IPS-18c (cell line): ENCODE data around the gene KIF26B.

ENCODE experiments used
- H3K4me3 ChIP-seq: 2 replicates; pipeline ENCODE4 v1.7.0; 2013; ENCODE audit warnings: low read depth, mild to moderate bottlenecking, low read length, moderate library complexity; ENCODE audit not compliant: insufficient read depth
- H3K9me3 ChIP-seq: one replicate; pipeline ENCODE4 v1.6.1; 2013; ENCODE audit warnings: mild to moderate bottlenecking, low read length, moderate library complexity; ENCODE audit not compliant: control insufficient read depth, insufficient read depth

KIF26B gene

DNA sequence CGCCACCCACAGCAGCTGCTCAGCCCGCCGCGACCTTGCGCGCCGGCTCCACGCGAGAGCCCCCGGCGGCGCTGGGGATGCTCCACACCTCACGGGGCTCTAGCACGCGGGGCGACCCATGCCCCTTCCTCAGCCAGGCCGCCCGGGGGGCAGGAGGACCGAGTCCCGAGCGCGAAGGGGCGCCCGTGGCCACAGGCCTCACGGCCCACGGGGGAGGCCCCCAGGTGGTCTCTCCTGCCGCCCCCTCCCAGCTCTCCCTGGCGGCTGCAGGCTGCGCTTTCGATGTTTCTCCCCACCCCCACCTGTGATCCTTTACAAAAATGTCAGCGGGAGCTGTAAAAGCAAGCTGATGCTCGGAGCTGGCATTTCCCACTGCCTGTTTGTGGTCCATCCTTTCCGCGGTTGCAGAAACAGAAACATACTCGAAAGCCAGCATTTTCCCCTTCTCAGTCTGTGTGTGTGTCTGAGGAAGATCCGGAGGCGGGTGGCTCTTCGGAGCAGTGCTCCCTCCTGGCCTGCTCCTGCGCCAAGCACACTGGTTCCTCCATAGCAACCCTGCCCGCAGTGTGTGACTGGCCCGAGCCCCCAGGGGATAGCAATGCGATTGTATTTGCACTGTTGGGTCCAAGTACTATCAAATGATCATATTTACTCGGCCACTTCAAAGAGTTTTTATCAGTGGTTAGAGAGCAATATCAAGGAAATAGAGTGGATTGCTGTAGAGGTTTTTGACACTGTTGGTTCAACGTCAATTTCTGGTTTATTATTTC lies 2.1 kb downstream of the KIF26B start:
- H3K4me3 ChIP-seq, result peak overlapping the region; percentile 73
- no peaks in the 10 kb centered on the region for H3K9me3 ChIP-seq

DNA sequence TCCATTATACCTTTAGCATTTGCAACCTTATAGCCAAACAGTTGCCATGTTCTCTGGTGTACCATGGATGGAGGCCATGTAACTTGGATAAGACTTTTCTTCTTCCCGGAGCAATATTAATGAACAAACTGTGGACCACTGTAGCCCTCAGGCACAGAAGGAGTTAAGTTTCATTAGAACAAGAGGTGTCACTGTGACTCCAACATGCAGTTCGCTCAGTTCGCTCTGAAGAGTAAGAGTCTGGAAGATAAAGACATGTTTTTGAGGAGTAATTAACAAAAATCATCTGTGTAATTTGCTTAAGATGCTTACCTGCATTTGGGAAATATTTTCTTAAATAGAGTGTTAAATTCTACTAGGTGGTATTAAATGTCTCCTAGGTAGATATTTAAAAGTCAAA lies 4.1 kb downstream of the KIF26B start:
- no peaks in the 10 kb centered on the region for H3K9me3 ChIP-seq
- H3K4me3 ChIP-seq, result no peak overlapping the region

DNA sequence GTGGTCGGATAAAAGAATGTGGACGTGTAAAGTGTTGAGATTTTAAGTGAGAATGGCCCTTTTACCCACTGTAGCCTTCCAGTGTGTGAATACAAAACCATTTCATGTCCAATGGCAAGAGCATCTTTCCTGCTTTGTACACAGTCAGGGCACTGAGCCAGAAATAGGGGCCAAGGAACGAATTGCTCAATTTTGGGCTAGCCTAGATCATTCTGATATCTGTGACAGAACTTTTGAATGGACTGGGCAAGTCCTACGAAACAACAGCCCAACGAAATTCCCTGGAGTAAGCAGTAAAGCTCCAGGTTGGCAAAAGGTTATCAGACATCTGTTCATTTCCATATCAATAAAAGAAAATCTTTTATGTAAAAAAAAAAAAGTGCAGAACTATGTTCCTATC lies 5.5 kb downstream of the KIF26B start:
- H3K4me3 ChIP-seq, result no peak overlapping the region
- H3K9me3 ChIP-seq, result no peaks in the 10 kb centered on the region

DNA sequence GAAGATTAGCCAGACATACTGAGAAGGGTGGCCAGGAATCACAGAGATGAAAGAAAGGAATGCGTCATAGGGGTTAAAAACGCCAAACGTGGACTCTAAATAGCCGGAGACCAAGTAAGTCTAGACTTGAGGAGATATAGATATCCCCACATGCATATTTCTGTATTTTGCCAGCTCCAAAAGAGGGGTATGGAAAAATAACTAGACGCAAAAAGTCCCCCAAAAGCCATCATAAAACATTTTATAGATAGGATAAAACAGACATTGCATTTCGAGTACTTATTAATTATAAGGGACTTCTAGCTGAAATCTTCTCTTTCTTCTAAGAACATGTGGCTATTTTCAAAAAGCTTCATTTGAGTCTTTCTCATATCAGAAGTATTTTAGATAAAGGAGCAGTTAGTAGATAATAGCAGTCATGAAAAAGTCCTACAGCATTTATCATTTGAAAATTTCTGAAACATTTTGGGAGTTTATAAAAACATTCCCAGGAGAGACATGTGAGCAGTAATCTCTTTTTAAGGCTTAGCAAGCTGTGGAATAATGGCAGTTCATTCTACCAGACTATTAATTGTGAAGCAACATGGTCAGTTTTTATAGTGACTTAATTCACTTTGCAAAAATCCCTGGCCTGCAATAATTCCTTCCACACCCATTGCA lies 6.1 kb downstream of the KIF26B start:
- H3K4me3 ChIP-seq, result no peak overlapping the region
- no peaks in the 10 kb centered on the region for H3K9me3 ChIP-seq

DNA sequence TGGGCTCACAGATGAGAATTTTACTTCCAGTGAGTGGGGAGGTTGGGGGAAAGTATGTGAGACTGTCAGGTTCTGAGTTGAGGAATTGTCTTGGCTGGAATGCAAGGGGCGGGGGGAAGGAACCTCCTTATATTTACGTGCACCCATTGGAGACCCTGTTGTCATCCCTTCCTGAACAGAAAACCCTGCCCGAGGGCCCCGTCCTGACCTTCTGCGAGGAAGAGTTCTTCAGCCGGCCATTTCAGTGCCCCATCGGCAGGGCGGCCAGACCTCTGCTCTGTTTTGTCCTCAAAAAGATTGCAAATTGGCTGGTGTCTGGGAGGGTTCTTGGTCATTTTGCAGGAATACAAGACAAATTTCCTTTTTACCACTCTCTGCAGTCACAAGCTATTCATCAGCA lies 7.1 kb downstream of the KIF26B start:
- no peak overlapping the region for H3K4me3 ChIP-seq
- H3K9me3 ChIP-seq, result no peaks in the 10 kb centered on the region

DNA sequence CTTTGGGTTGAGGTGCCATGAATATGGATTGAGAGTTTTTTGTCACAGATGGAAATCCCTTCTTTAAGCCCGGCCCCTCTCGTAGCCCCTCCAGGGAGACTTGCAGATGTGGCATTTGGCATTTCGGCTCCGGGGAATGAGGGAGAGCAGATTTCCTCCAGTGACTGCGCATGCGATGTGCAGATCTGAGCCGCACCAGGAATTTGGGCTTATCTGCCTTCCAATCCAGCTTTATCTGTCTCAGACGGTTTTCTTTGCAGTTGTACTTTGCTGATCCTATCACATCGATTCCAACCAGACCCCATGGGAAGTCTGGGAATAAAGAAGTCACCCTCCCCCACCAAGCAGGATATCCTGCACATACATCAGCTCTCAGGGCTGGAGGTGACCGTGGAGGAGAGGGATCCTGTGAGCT lies 11.7 kb downstream of the KIF26B start:
- H3K4me3 ChIP-seq, result no peak overlapping the region

DNA sequence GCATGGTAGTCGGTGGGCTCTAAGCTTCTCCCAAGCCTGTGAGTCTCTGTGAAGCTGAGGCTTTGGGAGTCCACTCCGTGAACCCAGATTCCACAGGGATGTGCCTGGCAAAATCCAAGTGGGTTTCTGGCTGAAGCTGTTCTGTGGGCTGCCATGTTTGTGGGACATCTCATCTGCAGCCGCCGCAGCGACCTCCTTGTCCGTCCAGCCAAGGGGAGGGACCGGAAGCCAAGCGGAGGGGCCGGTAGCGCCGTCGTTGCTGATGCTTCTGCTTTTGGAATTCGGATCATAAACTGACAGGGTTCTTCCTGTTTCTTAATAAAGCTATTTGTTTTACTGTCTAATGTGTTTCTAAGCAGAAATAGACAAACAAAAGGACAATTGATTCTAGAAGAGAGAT lies 13.3 kb downstream of the KIF26B start:
- Histone ChIP-seq H3K9me3 (no peaks in the 10 kb centered on the region), H3K4me3 (no peak overlapping the region)

More for the DNA sequence above, 11.7 kb downstream of the KIF26B start:
- no peaks in the 10 kb centered on the region for H3K9me3 ChIP-seq

DNA sequence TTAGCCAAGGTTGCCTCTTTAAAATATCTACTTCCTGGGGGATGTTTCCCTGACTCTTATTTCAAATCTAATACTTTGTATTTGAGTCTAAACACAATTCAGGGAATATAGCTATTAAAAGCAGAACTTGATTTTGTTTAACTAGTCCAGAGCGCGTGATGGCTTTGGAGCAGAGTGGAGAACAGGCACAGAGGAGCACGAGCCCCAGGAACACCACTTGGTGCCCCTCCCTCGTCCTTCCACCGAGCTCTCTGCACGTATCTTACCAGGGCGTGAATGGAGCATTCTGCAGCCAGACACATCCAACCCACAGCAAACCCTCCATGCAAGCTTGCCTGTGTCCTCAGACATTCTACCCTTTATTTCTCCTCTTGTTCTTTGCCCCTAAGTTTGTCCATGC lies 14.1 kb downstream of the KIF26B start:
- Histone ChIP-seq H3K4me3 (no peak overlapping the region), H3K9me3 (no peaks in the 10 kb centered on the region)

DNA sequence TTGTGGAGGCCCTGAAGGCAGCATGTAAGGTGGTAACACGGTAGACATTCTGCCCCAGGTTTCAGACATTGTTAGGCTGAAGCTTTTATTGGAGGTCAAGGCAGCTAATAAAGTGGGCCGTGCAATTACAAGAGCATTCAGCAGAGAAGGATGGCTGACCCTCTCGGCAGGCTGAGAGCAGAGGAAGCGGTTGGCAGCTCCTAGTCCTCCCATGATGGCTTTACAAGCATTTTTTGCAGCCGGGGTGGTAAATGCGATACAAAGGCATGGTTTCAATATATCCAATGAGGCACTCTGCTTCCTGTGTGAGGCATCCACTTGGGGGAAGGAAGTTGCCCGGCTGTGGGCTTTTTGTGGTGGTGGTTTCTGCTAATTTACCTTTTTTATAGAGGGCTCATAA lies 14.6 kb downstream of the KIF26B start:
- Histone ChIP-seq H3K4me3 (no peak overlapping the region), H3K9me3 (no peaks in the 10 kb centered on the region)

DNA sequence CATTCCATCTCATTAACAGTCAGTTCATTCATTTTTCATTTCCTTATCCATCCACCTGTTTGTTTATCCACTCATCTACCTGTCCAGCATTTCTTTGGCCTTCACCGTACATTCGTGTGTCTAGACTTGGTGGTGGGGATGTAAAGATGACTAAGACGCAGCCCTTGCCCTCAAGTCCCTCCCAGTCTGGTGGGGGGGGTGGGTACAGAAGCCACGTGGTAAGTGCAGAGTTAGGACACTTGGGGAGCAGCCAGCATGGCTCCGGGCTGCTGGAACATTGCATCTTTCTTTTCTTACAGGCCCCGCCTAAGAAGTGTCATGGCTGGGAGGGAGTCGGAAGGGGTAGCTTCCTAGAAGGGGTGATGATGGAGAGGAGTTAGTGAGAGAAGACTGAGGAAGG lies 17.2 kb downstream of the KIF26B start:
- H3K4me3 ChIP-seq, result no peak overlapping the region

DNA sequence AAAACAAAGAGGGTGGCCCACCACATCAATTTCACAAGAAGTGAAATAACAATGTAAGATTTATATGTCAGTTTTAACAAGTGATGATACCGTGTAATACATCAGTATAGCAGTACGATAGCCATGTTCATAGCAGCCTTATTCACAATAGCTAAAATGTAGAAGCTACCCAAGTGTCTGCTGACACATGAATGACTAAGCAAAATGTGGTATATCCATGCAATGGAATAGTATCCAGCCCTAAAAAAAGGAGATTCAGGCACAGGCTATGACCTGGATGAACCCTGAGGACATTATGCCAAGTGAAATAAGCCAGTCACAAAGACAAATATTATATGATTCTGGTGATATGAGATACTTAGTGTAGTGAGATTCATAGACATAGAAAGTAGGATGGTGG lies 18.0 kb downstream of the KIF26B start:
- H3K9me3 ChIP-seq, result no peaks in the 10 kb centered on the region
- no peak overlapping the region for H3K4me3 ChIP-seq

More for the DNA sequence above, 17.2 kb downstream of the KIF26B start:
- no peaks in the 10 kb centered on the region for H3K9me3 ChIP-seq

DNA sequence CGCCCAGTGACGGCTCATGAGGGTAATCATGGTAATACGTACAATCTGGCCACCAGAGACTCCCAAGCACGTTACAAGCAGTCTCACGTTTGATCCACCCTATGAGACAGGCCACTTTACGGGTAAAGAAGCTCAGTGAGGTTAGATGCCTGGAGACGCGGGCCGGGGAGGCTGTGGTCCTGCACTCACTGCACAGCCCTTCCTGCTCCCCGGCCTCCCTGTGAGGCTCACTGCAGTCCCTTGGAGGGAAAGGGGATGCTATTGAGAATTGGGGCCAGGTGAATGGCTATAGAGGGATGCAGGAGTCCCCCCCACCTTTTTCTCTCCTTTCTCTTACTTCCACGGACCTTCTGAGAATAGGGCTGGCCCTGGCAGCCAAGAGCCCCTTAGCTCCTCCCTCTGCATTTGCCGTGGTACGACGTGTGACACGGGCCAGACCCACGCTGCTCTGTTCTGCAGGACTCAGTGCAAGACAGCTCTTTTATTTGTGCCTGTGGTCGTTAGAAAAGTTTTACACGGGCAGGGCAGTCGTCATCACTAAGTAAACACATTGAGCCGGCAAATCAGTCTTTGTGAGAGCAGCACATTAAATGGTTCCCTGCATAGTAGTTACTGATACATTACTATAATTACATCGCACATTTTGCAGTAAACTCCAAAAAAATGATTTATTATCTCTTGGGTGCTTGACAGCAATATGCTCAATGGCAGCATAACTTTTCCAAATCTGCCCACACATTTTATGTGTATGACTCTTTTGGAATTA lies 18.8 kb downstream of the KIF26B start:
- Histone ChIP-seq H3K9me3 (no peaks in the 10 kb centered on the region), H3K4me3 (no peak overlapping the region)

DNA sequence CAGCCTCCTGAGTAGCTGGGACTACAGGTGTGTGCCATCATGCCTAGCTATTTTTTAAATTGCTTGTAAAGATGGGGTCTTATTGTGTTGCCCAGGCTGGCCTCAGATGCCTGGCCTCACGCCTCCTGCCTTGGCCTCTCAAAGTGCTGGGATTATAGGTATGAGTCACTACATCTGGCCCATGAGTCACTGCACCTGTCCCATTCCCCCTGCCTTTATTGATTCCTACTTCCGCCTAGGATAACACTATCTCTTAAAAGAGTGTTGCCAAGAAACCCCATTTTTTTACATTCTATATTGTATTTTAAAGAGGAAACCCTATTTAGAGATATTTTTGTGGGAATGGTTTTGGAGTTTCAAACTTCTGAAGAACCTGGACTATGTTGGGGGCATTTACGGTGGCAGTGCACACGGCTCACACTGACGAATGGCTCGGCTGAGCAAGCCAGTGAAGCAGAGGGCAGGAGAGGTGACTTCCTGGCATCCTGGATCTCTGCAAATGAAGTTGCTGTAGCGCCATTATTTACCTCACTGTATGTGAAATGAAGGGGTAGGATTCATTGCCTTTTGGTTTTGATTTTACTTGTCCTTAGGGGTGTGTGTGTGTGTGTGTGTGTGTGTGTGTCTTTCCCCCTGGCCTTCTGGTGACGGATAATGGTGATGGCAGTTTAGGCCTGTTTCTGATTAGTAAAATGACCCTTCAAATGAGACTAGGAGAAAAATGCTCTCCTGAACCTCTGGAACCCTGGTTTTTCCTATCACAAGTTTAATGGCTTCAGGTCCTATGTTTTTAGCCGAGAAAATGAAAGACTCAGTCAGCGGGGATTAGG lies 22.5 kb downstream of the KIF26B start:
- H3K9me3 ChIP-seq, result no peaks in the 10 kb centered on the region
- H3K4me3 ChIP-seq, result no peak overlapping the region

DNA sequence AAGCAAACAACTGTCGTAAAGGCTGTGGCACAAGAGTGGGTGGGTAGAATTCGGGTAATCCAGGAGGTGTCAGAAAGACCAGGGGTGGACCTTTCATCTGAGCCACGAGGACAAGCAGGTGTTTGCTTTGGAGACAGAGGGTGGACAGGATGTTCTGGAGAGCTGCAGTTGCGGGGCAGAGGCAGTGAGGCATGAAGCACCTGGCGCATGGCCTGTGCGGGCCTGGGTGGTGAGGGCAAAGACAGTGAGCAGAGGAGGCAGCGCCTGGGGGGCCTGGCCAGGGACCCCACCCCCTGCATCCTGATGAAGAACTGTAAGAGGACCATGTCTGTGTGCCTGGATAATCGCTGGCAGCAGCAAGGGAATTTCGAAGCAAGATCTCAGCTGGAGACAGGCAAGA lies 24.9 kb downstream of the KIF26B start:
- no peak overlapping the region for H3K4me3 ChIP-seq
- H3K9me3 ChIP-seq, result no peaks in the 10 kb centered on the region

DNA sequence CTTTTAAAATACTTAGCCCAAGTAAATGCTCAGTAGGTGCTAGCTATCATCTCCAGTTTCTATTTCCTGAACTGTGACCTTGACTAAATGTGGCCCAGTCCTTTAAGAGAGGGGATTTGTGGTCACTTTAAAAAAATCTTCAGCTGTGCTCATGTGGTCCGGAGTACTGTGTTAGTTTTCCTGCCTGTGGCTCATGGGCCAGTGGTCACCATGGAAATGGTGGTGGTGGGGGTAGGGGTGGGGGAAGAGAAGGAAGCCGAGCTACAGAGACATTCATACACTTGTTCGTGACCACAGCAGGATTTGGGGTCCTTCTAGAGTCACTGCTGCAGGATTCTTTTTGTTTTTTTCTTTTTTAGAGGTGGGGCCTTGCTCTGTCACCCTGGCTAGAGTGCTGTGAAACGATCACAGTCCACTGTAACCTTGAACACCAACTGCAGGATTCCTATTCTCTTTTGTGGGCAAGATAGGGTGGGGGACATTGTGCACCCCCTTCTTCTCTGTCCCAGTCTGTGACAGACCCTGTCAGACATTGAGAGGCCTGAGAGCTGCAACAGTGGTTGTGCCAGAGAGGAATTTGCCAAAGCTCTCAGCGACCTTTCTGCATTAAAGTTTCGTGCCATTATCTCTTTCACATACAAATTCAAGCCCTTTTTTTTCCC lies 25.8 kb downstream of the KIF26B start:
- Histone ChIP-seq H3K4me3 (no peak overlapping the region), H3K9me3 (no peaks in the 10 kb centered on the region)

DNA sequence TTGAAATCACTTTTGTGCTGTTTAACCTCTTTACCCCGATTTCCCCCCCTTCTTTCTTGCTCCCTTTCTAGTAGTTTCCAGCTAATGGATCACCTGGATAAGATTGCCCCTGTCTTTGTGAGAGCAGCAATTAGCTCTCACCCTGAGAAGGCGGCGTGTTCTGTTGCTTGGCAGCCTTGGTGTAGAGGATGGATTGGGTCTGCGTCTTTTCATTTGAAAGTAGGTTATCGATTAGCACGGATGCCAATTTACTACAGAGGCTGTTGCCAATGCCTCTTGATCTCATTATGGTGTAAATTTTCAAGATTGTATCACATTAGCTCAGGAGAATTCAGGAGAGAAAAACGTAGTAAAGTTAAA lies 26.4 kb downstream of the KIF26B start:
- H3K4me3 ChIP-seq, result no peak overlapping the region
- H3K9me3 ChIP-seq, result no peaks in the 10 kb centered on the region

DNA sequence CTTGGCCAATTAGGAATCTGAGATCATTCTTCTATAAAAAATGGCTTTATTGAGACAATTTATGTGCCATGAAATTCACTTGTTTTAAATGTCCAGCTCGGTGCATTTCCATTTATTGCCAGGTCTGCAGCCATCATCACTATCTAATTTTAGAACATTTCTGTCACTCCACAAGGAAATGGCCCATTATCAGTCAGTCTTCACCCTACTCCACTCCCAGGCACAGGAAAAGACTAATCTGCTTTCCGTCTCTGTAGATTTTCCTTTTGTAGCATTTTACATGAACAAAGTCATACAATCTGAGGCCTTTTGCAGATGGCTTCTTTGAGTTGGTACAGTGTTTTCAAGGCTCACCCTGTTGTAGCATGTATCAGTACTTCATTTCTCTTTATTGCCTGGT lies 27.2 kb downstream of the KIF26B start:
- Histone ChIP-seq H3K9me3 (no peaks in the 10 kb centered on the region), H3K4me3 (no peak overlapping the region)
